GM23338 (cell line): ENCODE data around the gene BIRC5.

Source experiments
- CREB1 ChIP-seq: fragments of 250-450 bp; sonication (Bioruptor Pico); IDR thresholded peaks from 2 replicates; pipeline ENCODE4 v1.5.0; 2020; ENCODE audit warnings: low read depth, mild to moderate bottlenecking, moderate library complexity
- CTCF ChIP-seq, 2 experiments: fragments of 200-600 bp in 1 of 2; sonication (generic) in 1 of 2; conservative IDR thresholded peaks; 2 replicates each; pipeline versions ENCODE4 v1.5.1 to v1.6.1; 2016 to 2017; ENCODE audit warnings: antibody characterized with exemption in 2 of 2, low read depth in 2 of 2, mild to moderate bottlenecking in 2 of 2, moderate library complexity in 1 of 2
- EZH2 ChIP-seq: fragments of 200-600 bp; sonication (generic); IDR thresholded peaks from one replicate; pipeline ENCODE4 v1.8.0; 2017; ENCODE audit warnings: antibody characterized with exemption, mild to moderate bottlenecking, low read depth; ENCODE audit not compliant: unreplicated experiment
- EZH2phosphoT487 ChIP-seq: fragments of 200-600 bp; sonication (generic); IDR thresholded peaks from one replicate; pipeline ENCODE4 v1.8.1; 2018; ENCODE audit warnings: antibody characterized with exemption; ENCODE audit not compliant: unreplicated experiment
- JUNB ChIP-seq: IDR thresholded peaks from one replicate; pipeline ENCODE4 v1.6.1; 2016; ENCODE audit warnings: antibody characterized with exemption; ENCODE audit not compliant: unreplicated experiment
- POLR2AphosphoS5 ChIP-seq: IDR thresholded peaks from 2 replicates; pipeline ENCODE4 v1.6.1; 2016; ENCODE audit warnings: antibody characterized with exemption, low read depth
- ZNF462 ChIP-seq: fragments of 250-450 bp; sonication (Bioruptor Pico); IDR thresholded peaks from 2 replicates; pipeline ENCODE4 v1.5.0; 2020; ENCODE audit warnings: mild to moderate bottlenecking, moderate library complexity
- TF ChIP-seq, protein P1 (sequence below): IDR thresholded peaks from one replicate; pipeline ENCODE4 v1.6.1; 2018; ENCODE audit warnings: antibody characterized with exemption; ENCODE audit not compliant: unreplicated experiment
- TF ChIP-seq, protein P2 (sequence below): IDR thresholded peaks from 2 replicates; pipeline ENCODE4 v1.6.1; 2016; ENCODE audit warnings: antibody characterized with exemption

DNA sequence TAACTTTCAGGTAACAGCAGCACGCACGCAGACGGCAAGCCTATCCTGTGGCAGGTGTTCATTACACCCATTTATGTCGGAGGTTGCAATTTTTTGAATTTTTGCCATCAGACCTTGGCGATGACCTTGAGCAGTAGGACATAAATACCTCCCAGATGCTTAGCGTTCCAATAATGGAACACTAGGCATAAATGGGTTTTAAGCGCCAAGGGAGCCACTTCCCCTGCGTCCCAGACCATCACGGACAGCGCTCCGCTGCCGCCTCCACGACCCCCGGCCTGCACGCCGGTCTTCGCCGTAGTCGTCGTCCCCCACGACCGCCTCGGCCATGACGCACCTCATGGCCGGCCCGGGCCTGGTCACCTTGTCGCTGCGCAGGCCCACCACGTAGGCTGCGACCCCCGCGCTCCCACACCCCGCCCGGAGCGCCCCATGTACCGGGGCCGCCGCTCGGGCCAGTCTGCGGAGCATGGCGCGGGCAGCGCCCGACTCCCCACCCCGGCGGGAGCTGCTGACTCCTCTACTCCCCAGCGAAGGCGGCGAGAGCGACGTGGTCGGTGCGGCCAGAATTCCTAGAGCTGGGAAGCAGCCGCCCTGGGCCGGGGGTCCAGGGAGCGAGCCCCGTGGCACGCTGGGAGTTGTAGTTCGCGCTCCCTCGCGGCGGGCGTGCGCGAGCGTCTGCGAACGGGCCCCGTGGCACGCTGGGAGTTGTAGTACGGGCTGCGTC, 40.1 kb downstream of the BIRC5 start:
- TF ChIP-seq EZH2, result no peak
- no peak for TF ChIP-seq CTCF (conservative IDR thresholded peaks at IDR 0.05; ENCODE audit: low read depth in 2 of 2)
- TF ChIP-seq, protein P1, sequence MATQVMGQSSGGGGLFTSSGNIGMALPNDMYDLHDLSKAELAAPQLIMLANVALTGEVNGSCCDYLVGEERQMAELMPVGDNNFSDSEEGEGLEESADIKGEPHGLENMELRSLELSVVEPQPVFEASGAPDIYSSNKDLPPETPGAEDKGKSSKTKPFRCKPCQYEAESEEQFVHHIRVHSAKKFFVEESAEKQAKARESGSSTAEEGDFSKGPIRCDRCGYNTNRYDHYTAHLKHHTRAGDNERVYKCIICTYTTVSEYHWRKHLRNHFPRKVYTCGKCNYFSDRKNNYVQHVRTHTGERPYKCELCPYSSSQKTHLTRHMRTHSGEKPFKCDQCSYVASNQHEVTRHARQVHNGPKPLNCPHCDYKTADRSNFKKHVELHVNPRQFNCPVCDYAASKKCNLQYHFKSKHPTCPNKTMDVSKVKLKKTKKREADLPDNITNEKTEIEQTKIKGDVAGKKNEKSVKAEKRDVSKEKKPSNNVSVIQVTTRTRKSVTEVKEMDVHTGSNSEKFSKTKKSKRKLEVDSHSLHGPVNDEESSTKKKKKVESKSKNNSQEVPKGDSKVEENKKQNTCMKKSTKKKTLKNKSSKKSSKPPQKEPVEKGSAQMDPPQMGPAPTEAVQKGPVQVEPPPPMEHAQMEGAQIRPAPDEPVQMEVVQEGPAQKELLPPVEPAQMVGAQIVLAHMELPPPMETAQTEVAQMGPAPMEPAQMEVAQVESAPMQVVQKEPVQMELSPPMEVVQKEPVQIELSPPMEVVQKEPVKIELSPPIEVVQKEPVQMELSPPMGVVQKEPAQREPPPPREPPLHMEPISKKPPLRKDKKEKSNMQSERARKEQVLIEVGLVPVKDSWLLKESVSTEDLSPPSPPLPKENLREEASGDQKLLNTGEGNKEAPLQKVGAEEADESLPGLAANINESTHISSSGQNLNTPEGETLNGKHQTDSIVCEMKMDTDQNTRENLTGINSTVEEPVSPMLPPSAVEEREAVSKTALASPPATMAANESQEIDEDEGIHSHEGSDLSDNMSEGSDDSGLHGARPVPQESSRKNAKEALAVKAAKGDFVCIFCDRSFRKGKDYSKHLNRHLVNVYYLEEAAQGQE, result no peak
- peak; percentile 74; the same call in 1 of the 2 replicates for TF ChIP-seq CREB1 (CRISPR knock-in tag)
- no peak for TF ChIP-seq EZH2phosphoT487
- TF ChIP-seq POLR2AphosphoS5, result peak; percentile 83
- no peak for TF ChIP-seq JUNB
- TF ChIP-seq, protein P2, sequence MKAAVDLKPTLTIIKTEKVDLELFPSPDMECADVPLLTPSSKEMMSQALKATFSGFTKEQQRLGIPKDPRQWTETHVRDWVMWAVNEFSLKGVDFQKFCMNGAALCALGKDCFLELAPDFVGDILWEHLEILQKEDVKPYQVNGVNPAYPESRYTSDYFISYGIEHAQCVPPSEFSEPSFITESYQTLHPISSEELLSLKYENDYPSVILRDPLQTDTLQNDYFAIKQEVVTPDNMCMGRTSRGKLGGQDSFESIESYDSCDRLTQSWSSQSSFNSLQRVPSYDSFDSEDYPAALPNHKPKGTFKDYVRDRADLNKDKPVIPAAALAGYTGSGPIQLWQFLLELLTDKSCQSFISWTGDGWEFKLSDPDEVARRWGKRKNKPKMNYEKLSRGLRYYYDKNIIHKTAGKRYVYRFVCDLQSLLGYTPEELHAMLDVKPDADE, result peak; percentile 99
- no peak for TF ChIP-seq ZNF462 (CRISPR knock-in tag)
